HEK293T (cell line): ENCODE data around the gene PLCL2.

Experiments used
- CTCF ChIA-PET: fragments of 350-600 bp; formaldehyde crosslinking; extraction: SDS; loops from one replicate; lab custom pipeline; 2021; ENCODE audit warnings: antibody characterized with exemption, inconsistent platforms; lab: Yijun Ruan, JAX
- POLR2A ChIA-PET: fragments of 350-600 bp; formaldehyde crosslinking; extraction: SDS; loops from one replicate; lab custom pipeline; 2020; ENCODE audit warnings: antibody characterized with exemption, inconsistent platforms; lab: Yijun Ruan, JAX
- DNase-seq: peaks from one replicate; pipeline ENCODE4 v3.0.0; 2012; ENCODE audit warnings: mixed read lengths; ENCODE audit errors: extremely low spot score
- ARNT ChIP-seq: fragments of 450-650 bp; IDR thresholded peaks from 2 replicates; pipeline ENCODE4 v1.6.1; 2017; ENCODE audit warnings: mild to moderate bottlenecking
- BHLHE40 ChIP-seq: fragments of 450-650 bp; IDR thresholded peaks from 2 replicates; pipeline ENCODE4 v1.6.1; 2016; ENCODE audit warnings: mild to moderate bottlenecking, moderate library complexity, borderline replicate concordance
- CTBP1 ChIP-seq: fragments of 450-650 bp; IDR thresholded peaks from 2 replicates; pipeline ENCODE4 v1.6.1; 2016; ENCODE audit warnings: borderline replicate concordance
- ELF4 ChIP-seq: fragments of 450-650 bp; IDR thresholded peaks from 2 replicates; pipeline ENCODE4 v1.6.1; 2017; ENCODE audit warnings: antibody characterized with exemption
- FOXA1 ChIP-seq: fragments of 450-650 bp; IDR thresholded peaks from 2 replicates; pipeline ENCODE4 v1.6.1; 2016; ENCODE audit warnings: mild to moderate bottlenecking
- FOXK2 ChIP-seq: fragments of 450-650 bp; IDR thresholded peaks from 2 replicates; pipeline ENCODE4 v1.6.1; 2016; ENCODE audit warnings: mild to moderate bottlenecking
- FOXM1 ChIP-seq: fragments of 450-650 bp; IDR thresholded peaks from 2 replicates; pipeline ENCODE4 v1.6.1; 2017; ENCODE audit warnings: mild to moderate bottlenecking, borderline replicate concordance
- HDGF ChIP-seq: fragments of 450-650 bp; IDR thresholded peaks from 2 replicates; pipeline ENCODE4 v1.6.1; 2017; ENCODE audit warnings: antibody characterized with exemption, borderline replicate concordance
- L3MBTL2 ChIP-seq: fragments of 450-650 bp; conservative IDR thresholded peaks from 2 replicates; pipeline ENCODE4 v1.6.1; 2016; ENCODE audit warnings: mild to moderate bottlenecking
- LEF1 ChIP-seq: fragments of 450-650 bp; IDR thresholded peaks from 2 replicates; pipeline ENCODE4 v1.6.1; 2017; ENCODE audit warnings: mild to moderate bottlenecking, borderline replicate concordance
- NFRKB ChIP-seq: fragments of 450-650 bp; IDR thresholded peaks from 2 replicates; pipeline ENCODE4 v1.6.1; 2016; ENCODE audit warnings: mild to moderate bottlenecking, moderate library complexity
- SP1 ChIP-seq: fragments of 450-650 bp; IDR thresholded peaks from 2 replicates; pipeline ENCODE4 v1.6.1; 2017
- SUZ12 ChIP-seq: fragments of 450-650 bp; IDR thresholded peaks from 2 replicates; pipeline ENCODE4 v1.6.1; 2016; ENCODE audit warnings: mild to moderate bottlenecking
- TARDBP ChIP-seq: fragments of 450-650 bp; IDR thresholded peaks from 2 replicates; pipeline ENCODE4 v1.6.1; 2016
- ZNF384 ChIP-seq: fragments of 450-650 bp; IDR thresholded peaks from 2 replicates; pipeline ENCODE4 v1.6.1; 2016
- TF ChIP-seq, protein P1 (sequence below): fragments of 450-650 bp; IDR thresholded peaks from 2 replicates; pipeline ENCODE4 v1.6.1; 2016

The PLCL2 gene

DNA sequence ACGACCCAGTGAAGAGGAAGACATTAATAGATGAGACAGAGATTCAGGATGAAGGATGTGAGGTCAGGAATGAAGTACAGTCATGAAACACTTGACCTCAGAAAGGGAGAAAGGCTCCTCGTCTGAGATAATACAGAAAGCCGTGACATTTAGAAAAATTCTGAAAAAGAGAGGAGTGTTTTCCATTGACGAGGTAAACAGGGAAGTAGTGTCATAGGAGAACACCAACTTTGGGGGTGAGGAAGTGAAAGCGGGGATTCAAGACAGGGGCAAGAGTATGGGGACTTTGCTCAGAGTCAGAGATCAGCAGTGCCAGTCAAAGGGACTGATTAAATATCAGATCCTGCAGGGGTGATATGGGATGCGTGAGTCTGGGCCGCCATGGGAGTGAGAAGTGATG is 160.9 kb downstream of the PLCL2 start:
- ChIA-PET CTCF (no interaction called here), POLR2A (no interaction called here)
- TF ChIP-seq SUZ12 (no peak), BHLHE40 (no peak), SP1 (no peak), NFRKB (no peak), ELF4 (no peak), HDGF (no peak), FOXA1 (no peak), FOXK2 (no peak)
- TF ChIP-seq, protein P1, sequence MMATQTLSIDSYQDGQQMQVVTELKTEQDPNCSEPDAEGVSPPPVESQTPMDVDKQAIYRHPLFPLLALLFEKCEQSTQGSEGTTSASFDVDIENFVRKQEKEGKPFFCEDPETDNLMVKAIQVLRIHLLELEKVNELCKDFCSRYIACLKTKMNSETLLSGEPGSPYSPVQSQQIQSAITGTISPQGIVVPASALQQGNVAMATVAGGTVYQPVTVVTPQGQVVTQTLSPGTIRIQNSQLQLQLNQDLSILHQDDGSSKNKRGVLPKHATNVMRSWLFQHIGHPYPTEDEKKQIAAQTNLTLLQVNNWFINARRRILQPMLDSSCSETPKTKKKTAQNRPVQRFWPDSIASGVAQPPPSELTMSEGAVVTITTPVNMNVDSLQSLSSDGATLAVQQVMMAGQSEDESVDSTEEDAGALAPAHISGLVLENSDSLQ: no peak
- no peak for DNase-seq

DNA sequence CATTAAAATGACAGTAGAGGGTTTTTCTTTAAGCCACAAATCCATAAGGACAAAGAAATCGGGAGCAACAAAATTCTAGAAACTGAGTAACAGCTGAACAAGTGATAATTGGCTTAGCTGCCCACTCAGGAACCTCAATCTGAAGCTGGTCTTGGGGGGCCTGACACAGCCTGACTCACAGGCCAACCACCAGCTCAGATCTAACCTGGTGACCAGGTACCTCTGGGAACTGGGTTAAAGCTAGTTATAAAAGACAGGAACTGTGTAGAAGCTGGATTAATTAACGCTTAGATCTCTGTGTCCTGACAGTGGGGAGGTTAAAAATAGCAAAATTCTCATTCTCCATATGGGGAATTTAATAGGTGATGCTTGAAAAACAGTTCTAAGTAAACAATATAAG is 161.9 kb downstream of the PLCL2 start:
- ChIA-PET POLR2A (no interaction called here), CTCF (interaction anchor here (0.5 kb wide), 1 partner anchor 167 kb away, joined by 4 read pairs; no protein-coding TSS in a partner anchor)
- DNase-seq: no peak
- no peak for TF ChIP-seq TARDBP
- no peak for TF ChIP-seq BHLHE40
- TF ChIP-seq SUZ12: no peak
- TF ChIP-seq SP1: no peak
- TF ChIP-seq, protein P1: no peak
- no peak for TF ChIP-seq ZNF384
- TF ChIP-seq FOXM1: no peak
- TF ChIP-seq ARNT: no peak
- no peak for TF ChIP-seq LEF1
- TF ChIP-seq HDGF: no peak
- no peak for TF ChIP-seq L3MBTL2
- TF ChIP-seq ELF4: no peak
- TF ChIP-seq CTBP1: no peak
- no peak for TF ChIP-seq NFRKB
- no peak for TF ChIP-seq FOXA1
- no peak for TF ChIP-seq FOXK2

DNA sequence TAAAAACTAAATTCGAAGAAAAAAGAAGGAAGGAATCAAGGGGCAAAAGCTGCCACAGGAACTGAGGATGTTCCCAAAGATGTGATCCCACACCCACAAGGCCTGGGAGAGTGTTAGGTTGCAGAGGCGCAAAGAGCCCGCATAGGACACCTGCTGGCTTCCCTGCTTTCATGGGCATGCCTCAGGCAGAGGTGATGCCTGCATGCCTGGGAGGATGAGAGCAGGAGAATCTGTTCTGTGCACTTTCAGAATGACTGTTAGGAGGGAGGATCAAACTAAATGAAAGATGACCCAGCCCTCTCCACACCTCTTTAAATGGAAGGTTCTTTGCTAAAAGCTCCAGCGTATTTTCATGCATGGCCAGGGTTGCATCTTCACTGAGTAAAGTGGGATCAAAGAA is 162.4 kb downstream of the PLCL2 start:
- no peak for DNase-seq
- CTCF ChIA-PET: no interaction called here
- no peak for TF ChIP-seq NFRKB
- TF ChIP-seq HDGF: no peak
- TF ChIP-seq SUZ12: no peak
- TF ChIP-seq ARNT: no peak
- no peak for TF ChIP-seq L3MBTL2
- no peak for TF ChIP-seq CTBP1
- TF ChIP-seq ELF4: no peak
- TF ChIP-seq FOXM1: no peak
- no peak for TF ChIP-seq FOXK2
- no peak for TF ChIP-seq BHLHE40
- no peak for TF ChIP-seq ZNF384
- TF ChIP-seq, protein P1: no peak
- TF ChIP-seq TARDBP: no peak
- no peak for TF ChIP-seq SP1
- POLR2A ChIA-PET: no interaction called here

DNA sequence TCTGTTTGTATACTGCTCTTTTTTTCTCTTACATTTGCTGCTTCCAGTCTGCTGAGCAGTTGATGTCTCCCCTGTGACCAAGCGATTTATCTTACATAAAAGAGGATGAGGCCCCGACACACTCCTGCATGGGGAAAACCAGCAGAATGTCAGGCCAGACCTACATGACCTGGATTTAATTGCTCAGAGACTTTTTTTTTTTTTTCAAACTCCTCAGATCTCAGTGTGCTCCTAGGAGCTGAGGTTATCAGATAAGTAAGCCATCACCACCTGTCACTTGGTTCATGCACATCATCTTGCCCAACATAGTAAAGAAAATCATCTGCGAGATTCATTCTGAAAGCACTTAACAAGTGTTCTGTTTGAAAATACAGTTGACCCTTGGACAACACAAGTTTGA is 163.1 kb downstream of the PLCL2 start:
- TF ChIP-seq NFRKB (no peak), BHLHE40 (no peak), LEF1 (no peak), FOXM1 (no peak), FOXA1 (no peak), L3MBTL2 (no peak), SUZ12 (no peak), ARNT (no peak), ZNF384 (no peak), HDGF (no peak), CTBP1 (no peak)
- no peak for DNase-seq
- CTCF ChIA-PET: no interaction called here
- POLR2A ChIA-PET: no interaction called here

DNA sequence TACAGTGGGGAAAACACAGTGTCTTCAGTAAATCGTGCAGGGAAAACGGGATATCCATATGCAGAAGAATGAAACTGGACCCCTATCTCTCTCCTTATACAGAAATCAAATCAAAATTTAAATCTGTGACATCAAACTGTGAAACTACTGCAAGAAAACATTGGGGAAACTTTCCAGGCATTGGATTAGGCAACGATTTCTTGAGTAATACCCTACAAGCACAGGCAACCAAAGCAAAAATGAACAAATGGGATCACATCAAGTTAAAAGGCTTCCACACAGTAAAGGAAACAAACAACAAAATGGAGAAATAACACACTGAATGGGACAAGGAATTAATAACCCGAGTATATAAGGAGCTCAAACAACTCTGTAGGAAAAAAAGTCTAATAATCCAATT is 165.3 kb downstream of the PLCL2 start:
- no peak for DNase-seq
- ChIA-PET POLR2A (no interaction called here), CTCF (no interaction called here)

DNA sequence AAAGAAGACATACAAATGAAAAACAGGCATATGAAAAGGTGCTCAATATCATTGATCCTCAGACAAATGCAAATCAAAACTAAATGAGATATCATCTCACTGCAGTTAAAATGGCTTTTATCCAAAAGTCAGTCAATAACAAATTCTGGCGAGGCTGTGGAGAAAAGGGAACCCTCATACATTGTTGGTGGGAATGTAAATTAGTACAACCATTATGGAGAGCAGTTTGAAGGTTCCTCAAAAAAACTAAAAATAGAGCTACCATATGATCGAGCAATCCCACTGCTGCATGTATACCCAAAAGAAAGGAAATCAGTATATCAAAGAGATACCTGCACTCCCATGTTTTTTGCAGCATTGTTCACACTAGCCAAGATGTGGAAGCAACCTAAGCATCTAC is 165.8 kb downstream of the PLCL2 start:
- ChIA-PET POLR2A (no interaction called here), CTCF (no interaction called here)
- no peak for TF ChIP-seq SP1
- TF ChIP-seq, protein P1: no peak
- TF ChIP-seq FOXK2: no peak
- TF ChIP-seq ZNF384: no peak
- TF ChIP-seq TARDBP: no peak
- TF ChIP-seq SUZ12: no peak
- TF ChIP-seq ELF4: no peak
- no peak for TF ChIP-seq HDGF
- no peak for TF ChIP-seq LEF1
- TF ChIP-seq CTBP1: no peak
- TF ChIP-seq FOXA1: no peak
- TF ChIP-seq FOXM1: no peak
- no peak for TF ChIP-seq NFRKB
- DNase-seq: no peak

More for the DNA sequence above, 165.3 kb downstream of the PLCL2 start:
- TF ChIP-seq SP1 (no peak), L3MBTL2 (no peak), ELF4 (no peak), SUZ12 (no peak), FOXA1 (no peak), LEF1 (no peak), ZNF384 (no peak), FOXK2 (no peak), TARDBP (no peak), ARNT (no peak), CTBP1 (no peak)
- TF ChIP-seq, protein P1: no peak
